Stimulated activated memory B cell treated with anti-CD40 and anti-IgM and Interleukin-4, amounts not matched to agents 10 μg/mL and 1 μg/mL and 100 μg/mL, for 72 hours (primary cell): ENCODE results near the gene SERPINA6.
"Not testable (repeated sequence)": the region's sequence is repeated elsewhere in the genome, so short reads cannot be mapped to it uniquely, and the experiment has no call there.

Experiments used
- ATAC-seq: fragments of 150-1000 bp; cut with Tn5 transposase; 2 replicates; pipeline ENCODE4 v1.10.0; 2021
- H3K27ac Mint-ChIP-seq: one replicate; pipeline ENCODE4 v1.8.0; 2022; ENCODE audit warnings: mild to moderate bottlenecking, mixed read lengths
- H3K27me3 Mint-ChIP-seq: one replicate; pipeline ENCODE4 v1.8.0; 2022; ENCODE audit warnings: mixed read lengths
- H3K36me3 Mint-ChIP-seq: one replicate; pipeline ENCODE4 v1.8.0; 2022; ENCODE audit warnings: mixed read lengths
- H3K4me1 Mint-ChIP-seq: one replicate; pipeline ENCODE4 v1.8.0; 2022; ENCODE audit warnings: mixed read lengths
- H3K4me3 Mint-ChIP-seq: one replicate; pipeline ENCODE4 v1.8.0; 2022; ENCODE audit warnings: mild to moderate bottlenecking, moderate library complexity, mixed read lengths
- H3K9me3 Mint-ChIP-seq: one replicate; pipeline ENCODE4 v1.8.0; 2022; ENCODE audit warnings: mixed read lengths

SERPINA6 gene

DNA sequence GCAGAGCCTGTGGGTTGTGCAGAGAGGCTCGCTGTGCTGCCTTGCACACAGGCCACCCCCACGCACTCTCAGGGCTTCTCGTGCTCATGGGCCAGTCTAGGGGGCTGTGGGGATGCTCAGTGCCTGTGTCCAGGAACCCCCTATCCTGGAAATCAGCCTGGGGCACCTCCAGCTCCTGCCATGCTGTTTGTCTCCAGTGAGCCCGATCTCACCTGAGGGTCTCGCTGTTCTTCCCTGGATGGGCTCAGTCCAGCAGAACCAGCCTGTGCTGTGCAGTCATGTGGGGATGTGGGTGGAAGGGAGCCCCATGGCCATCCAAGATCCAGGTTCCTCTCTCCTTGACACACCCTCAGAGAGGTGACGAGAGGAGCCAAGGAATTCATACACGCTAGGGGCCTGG, 38.5 kb upstream of the SERPINA6 start:
- peaks cover 4% of the 10 kb centered on the region for H3K9me3 Mint-ChIP-seq
- peaks cover 15% of the 10 kb centered on the region for H3K27me3 Mint-ChIP-seq
- no peak overlapping the region for H3K4me3 Mint-ChIP-seq

DNA sequence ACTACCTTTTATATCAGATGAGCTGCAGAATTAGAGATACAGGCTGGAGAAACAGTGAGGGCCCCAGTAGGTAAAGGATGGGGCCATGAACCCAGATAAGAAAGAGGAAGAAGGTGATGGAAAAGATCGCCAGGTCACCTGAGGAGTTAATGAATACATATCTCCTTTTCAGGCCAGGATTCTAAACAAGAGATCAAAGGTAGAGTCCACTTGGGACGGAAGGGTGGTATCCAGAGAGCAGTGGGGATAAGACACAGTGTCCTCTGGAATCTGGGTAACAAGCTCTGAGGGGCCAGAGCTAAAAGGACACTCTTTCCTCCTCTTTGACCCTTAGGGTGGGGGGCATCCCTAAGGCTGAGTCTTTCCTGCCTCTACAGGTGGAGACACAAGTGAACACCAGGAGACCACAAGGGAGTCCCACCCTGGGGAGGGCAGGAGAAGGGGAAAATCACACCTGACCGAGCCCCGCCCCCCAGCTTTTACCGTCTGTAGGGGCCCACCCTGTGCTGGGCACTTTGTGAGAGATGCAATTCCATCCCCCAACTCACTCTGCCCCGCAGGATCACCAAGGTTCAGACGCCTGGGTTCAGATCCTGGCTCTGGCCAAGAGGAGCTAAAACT, 37.9 kb upstream of the SERPINA6 start:
- peaks cover 20% of the 10 kb centered on the region for H3K27me3 Mint-ChIP-seq
- peaks cover 8% of the 10 kb centered on the region for H3K9me3 Mint-ChIP-seq
- H3K4me3 Mint-ChIP-seq, result no peak overlapping the region
- no peak overlapping the region for H3K27ac Mint-ChIP-seq
- no peaks in the 10 kb centered on the region for H3K4me1 Mint-ChIP-seq
- no peaks in the 10 kb centered on the region for H3K36me3 Mint-ChIP-seq
- ATAC-seq, result no peak

More for the DNA sequence above, 38.5 kb upstream of the SERPINA6 start:
- no peak for ATAC-seq
- H3K36me3 Mint-ChIP-seq, result no peaks in the 10 kb centered on the region
- no peaks in the 10 kb centered on the region for H3K4me1 Mint-ChIP-seq
- no peak overlapping the region for H3K27ac Mint-ChIP-seq

DNA sequence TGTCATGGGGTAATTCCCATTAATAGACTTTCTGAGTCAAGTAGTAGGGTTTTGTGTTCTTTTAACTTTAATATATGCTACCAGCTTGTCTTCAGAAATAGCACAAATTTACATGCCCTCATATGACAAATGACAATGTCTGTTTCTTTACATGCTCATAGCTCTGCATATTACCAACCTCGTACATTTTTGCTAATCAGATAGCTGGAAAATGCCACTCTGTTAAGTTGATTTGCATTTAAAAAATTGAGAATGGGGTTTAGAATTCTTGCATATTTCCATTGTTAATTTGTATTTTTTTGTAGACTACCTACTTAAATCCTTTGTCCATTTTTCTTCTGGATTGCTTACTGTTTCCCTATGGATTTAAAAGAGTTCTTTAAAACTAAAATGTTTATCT, 34.0 kb upstream of the SERPINA6 start:
- no peak for ATAC-seq
- no peaks in the 10 kb centered on the region for H3K36me3 Mint-ChIP-seq

DNA sequence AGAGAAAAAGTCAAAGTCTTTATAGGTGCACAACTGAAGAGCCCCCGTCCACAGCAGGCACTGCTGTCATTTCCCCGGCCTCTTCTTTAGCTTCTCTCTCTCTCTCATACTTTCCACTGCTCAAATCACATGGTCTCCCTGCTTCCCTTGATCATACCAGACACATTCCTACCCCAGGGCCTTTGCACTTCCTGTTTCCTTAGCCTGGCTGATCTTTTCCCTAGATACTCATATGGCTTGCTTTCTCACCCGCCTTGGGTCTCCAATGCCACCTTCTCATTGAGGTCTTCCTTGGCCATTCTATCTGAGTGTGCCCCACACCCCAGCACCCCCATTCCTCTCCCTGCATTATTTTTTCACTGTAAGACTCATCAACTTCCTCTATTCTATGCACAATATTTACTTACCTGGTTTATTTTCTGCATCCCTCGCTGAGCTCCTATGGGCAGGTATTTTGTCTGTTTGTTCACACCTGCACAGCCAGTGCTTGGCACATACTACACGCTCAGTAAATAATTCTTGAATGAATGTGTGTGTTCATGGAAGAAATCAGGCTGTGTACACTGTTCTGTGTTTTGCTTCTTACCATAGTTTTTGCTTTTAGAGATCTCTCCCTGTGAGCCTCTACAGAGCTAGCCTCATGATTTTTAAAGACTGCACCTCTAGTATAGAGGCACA, 33.4 kb upstream of the SERPINA6 start:
- no peak for ATAC-seq
- no peak overlapping the region for H3K4me3 Mint-ChIP-seq
- no peak overlapping the region for H3K27ac Mint-ChIP-seq
- peaks cover 12% of the 10 kb centered on the region for H3K9me3 Mint-ChIP-seq
- H3K27me3 Mint-ChIP-seq, result peaks cover 13% of the 10 kb centered on the region
- no peaks in the 10 kb centered on the region for H3K36me3 Mint-ChIP-seq
- no peaks in the 10 kb centered on the region for H3K4me1 Mint-ChIP-seq

More for the DNA sequence above, 34.0 kb upstream of the SERPINA6 start:
- Mint-ChIP-seq H3K4me1 (no peaks in the 10 kb centered on the region), H3K4me3 (no peak overlapping the region), H3K27ac (no peak overlapping the region), H3K9me3 (peaks cover 6% of the 10 kb centered on the region), H3K27me3 (peaks cover 13% of the 10 kb centered on the region)

DNA sequence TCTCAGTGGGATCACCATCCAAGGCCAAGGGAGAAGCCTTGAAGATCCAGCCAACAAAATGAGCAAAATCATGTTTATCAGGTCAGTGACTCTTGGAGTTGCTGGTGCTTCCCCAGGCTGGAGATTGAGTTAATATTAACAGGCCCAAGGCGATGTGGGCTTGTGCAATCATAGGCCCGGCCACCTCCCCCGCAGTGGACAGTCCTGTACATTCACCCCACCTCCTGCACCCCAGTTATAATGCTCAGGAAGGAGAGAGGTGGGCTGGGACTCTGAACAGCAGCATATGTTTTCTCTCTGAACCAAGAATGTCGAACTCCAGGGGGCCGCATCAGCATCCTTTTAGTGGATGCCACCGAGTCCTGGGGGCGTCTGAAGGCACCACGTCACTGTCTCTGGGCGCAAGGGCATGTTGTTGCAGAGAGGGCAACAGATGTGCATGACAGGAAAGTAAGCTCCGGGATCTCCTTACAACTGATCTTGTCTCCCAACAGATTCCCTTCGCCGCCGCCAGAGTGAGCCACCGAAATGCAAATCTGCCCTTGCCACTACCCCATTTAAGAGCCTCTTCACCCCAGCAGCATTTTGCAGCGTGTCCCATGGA, 32.2 kb upstream of the SERPINA6 start:
- H3K4me3 Mint-ChIP-seq, result no peak overlapping the region
- peak; percentile 20 for ATAC-seq
- H3K27ac Mint-ChIP-seq, result no peak overlapping the region

DNA sequence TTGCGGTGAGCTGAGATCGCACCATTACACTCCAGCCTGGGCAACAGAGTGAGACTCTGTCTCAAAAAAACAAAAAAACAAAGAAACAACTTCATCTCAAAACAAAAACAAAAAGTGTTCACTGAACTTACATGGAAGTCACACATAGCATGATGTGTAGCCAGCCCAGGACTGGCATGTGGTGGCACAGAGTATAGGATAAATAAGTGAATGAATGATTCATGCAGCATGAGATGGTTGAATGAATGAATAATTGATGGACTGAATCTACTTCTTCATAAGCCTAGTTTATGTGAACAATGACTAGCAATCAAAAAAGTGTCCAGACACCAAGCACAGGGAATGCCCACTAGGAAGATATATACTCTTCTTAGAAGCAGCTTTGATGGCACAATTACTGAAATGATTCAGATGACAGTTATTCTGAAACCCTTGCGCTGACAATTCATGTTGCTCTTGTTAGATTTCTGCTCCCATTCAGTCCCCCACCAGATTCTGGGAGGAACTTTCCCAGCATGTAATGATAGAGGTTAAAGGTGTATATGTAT, 31.6 kb upstream of the SERPINA6 start:
- Mint-ChIP-seq H3K27me3 (peaks cover 7% of the 10 kb centered on the region), H3K9me3 (peaks cover 13% of the 10 kb centered on the region), H3K36me3 (no peaks in the 10 kb centered on the region), H3K27ac (no peak overlapping the region), H3K4me3 (no peak overlapping the region), H3K4me1 (no peaks in the 10 kb centered on the region)
- no peak for ATAC-seq

More for the DNA sequence above, 32.2 kb upstream of the SERPINA6 start:
- Mint-ChIP-seq H3K36me3 (no peaks in the 10 kb centered on the region), H3K9me3 (peaks cover 13% of the 10 kb centered on the region), H3K27me3 (peaks cover 7% of the 10 kb centered on the region), H3K4me1 (no peaks in the 10 kb centered on the region)

DNA sequence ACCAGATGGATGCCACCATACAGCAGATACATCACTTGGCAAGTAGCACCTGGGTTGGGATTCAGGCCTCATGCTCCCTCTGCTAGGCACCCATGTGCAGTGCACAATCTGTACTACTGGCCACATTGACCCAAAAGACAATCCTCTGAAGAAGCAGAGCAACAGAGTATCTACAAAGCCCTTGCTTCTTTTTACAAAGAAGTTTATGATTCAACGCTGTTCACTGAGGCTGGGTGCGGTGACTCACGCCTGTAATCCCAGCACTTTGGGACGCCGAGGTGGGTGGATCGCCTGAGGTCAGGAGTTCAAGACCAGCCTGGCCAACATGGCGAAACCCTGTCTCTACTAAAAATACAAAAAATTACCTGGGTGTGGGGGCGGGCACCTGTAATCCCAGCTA, 31.1 kb upstream of the SERPINA6 start:
- not testable (repeated sequence) for H3K27ac Mint-ChIP-seq, H3K4me3 Mint-ChIP-seq, H3K4me1 Mint-ChIP-seq, H3K36me3 Mint-ChIP-seq, H3K27me3 Mint-ChIP-seq, ATAC-seq
- peaks cover 13% of the 10 kb centered on the region for H3K9me3 Mint-ChIP-seq

DNA sequence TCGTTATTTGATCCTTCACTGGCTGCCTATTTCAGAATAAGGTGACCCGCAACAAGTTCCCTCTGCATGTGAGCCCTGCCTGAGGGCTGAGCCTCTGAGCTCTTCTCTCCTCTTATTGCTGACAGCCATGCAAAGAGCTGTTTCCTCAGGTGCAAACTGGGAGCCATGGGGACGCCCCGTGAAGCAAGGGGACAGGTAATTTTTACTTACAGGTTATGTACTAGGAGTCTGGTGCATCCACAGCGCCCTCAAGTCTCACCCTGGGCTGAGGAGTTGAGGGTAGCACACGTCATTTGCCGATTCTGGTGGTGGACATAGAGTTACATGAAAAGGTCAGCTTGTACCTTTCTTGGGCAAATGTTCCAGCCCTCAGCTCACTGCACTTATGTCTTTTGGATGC, 26.1 kb upstream of the SERPINA6 start:
- no peaks in the 10 kb centered on the region for H3K27me3 Mint-ChIP-seq
- no peak for ATAC-seq
- H3K4me1 Mint-ChIP-seq, result peaks cover 11% of the 10 kb centered on the region
- H3K4me3 Mint-ChIP-seq, result no peak overlapping the region
- peaks cover 10% of the 10 kb centered on the region for H3K9me3 Mint-ChIP-seq
- no peaks in the 10 kb centered on the region for H3K36me3 Mint-ChIP-seq
- no peak overlapping the region for H3K27ac Mint-ChIP-seq

DNA sequence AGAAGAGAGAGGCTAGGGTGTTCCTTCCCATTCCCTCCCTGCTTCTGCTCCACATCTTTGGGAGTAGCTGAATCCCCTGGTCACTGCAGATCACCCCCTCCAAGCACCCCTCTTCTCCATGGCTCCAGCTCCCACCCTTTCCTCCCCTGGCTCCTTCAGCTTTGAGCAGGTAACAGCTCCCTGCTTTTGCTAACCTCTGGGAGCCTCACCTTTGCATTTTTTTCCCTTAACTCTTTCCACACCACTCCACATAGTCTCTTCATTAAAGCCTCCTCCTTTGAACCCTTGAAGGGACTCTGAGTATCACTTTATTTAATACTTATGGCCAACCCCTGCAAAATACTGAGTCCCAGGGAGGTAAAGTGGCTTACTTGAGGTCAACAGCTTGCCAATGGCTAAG, 25.7 kb upstream of the SERPINA6 start:
- peaks cover 10% of the 10 kb centered on the region for H3K9me3 Mint-ChIP-seq
- H3K36me3 Mint-ChIP-seq, result no peaks in the 10 kb centered on the region
- no peak overlapping the region for H3K27ac Mint-ChIP-seq
- H3K4me3 Mint-ChIP-seq, result no peak overlapping the region
- ATAC-seq, result no peak
- peaks cover 14% of the 10 kb centered on the region for H3K4me1 Mint-ChIP-seq
- H3K27me3 Mint-ChIP-seq, result no peaks in the 10 kb centered on the region

DNA sequence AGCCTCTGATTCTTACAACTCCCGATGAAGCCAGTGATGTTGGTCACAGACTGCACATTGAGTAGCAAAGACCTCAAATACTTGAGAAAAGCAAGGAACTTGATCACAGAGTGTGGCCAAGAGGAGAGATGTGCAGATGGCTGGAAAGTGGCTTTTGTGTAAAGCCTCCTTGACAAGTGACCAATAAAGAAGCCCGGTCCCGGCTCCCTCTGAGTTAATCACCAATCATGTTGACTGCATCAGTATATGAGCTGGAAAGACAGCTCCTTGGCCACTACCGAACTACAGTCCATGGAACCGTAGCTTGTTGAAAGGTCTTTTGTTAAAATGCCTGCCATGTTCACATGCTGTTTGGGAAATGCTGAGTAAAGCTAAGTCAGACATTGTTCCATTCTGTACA, 23.7 kb upstream of the SERPINA6 start:
- Mint-ChIP-seq H3K27ac (peak overlapping the region; percentile 70), H3K36me3 (no peaks in the 10 kb centered on the region), H3K4me3 (no peak overlapping the region), H3K4me1 (peaks cover 21% of the 10 kb centered on the region), H3K9me3 (peaks cover 6% of the 10 kb centered on the region), H3K27me3 (no peaks in the 10 kb centered on the region)
- no peak for ATAC-seq

DNA sequence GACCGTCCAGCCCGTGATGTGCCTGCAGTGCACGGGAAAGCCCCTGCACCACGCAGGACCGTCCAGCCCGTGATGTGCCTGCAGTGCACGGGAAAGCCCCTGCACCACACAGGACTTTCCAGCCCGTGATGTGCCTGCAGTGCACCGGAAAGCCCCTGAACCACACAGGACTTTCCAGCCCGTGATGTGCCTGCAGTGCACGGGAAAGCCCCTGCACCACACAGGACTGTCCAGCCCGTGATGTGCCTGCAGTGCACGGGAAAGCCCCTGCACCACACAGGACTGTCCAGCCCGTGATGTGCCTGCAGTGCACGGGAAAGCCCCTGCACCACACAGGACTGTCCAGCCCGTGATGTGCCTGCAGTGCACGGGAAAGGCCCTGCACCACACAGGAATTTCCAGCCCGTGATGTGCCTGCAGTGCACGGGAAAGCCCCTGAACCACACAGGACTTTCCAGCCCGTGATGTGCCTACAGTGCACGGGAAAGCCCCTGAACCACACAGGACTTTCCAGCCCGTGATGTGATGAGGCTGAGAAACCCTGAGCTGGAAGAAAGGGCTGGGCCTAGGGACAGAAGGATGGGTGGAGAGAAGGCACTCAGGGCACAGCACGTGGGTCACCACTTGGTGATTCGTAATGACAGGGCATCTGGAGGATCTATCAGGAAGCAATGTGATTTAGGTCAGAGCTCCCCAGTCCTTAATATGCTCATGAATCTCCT, 23.1 kb upstream of the SERPINA6 start:
- ATAC-seq, result peak; percentile 36

DNA sequence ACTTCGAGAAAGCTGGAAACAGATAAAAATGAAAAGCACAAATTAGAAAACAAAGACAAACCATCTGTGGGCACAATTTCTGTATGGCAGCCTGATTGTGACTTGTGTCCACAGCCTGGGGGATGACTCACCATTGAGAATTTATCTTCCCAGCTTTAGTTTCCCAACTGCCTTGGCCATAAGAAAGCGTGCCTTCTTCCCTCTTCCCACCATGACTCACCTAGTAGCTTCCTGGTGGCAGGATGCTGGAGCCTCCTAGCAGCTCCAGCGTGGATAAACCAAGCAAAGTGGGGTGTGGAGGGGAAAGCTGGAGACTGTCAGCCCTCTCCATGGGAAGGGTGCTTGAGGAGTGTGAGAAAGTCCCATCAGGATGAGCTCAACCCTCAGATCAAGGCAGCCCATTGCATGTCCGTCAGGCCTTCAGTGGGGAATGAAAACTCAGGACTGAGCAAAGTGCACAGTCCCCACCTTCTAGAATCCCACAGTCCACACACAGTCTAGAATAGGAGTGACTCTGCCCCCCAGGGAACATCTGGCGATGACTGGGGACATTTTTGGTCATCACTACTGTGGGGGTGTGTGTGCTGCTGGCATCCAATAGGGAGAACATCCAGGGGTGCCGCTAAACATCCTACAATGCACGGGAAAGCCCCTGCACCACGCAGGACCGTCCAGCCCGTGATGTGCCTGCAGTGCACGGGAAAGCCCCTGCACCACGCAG, 22.4 kb upstream of the SERPINA6 start:
- no peak overlapping the region for H3K27ac Mint-ChIP-seq
- no peak overlapping the region for H3K4me3 Mint-ChIP-seq
- no peak for ATAC-seq
- H3K9me3 Mint-ChIP-seq, result peaks cover 5% of the 10 kb centered on the region
- peaks cover 13% of the 10 kb centered on the region for H3K27me3 Mint-ChIP-seq
- H3K36me3 Mint-ChIP-seq, result no peaks in the 10 kb centered on the region
- H3K4me1 Mint-ChIP-seq, result peaks cover 27% of the 10 kb centered on the region

More for the DNA sequence above, 23.1 kb upstream of the SERPINA6 start:
- not testable (repeated sequence) for H3K36me3 Mint-ChIP-seq, H3K9me3 Mint-ChIP-seq, H3K27me3 Mint-ChIP-seq, H3K4me3 Mint-ChIP-seq
- Mint-ChIP-seq H3K27ac (peak overlapping the region; percentile 70), H3K4me1 (peaks cover 27% of the 10 kb centered on the region)

DNA sequence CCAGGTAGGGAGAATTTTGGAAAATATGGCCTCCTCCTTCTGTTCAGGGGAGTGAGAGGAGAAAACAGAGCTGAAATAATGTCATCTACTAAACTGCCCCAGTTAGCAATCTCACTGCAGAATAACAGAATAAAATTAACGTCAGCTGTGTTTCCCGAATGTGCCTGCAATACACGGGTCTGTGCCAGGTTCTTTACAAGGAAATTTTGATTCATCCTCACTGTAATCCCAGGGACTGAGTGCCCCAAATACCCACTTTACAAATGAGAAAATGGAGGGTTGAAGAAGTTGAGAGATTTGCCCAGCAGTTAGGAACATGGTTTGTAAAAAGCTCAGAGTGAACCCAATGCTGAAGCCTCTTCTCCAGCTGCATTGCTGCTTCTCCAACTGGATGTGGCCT, 21.3 kb upstream of the SERPINA6 start:
- no peak overlapping the region for H3K4me3 Mint-ChIP-seq
- no peak overlapping the region for H3K27ac Mint-ChIP-seq
- peaks cover 5% of the 10 kb centered on the region for H3K9me3 Mint-ChIP-seq

DNA sequence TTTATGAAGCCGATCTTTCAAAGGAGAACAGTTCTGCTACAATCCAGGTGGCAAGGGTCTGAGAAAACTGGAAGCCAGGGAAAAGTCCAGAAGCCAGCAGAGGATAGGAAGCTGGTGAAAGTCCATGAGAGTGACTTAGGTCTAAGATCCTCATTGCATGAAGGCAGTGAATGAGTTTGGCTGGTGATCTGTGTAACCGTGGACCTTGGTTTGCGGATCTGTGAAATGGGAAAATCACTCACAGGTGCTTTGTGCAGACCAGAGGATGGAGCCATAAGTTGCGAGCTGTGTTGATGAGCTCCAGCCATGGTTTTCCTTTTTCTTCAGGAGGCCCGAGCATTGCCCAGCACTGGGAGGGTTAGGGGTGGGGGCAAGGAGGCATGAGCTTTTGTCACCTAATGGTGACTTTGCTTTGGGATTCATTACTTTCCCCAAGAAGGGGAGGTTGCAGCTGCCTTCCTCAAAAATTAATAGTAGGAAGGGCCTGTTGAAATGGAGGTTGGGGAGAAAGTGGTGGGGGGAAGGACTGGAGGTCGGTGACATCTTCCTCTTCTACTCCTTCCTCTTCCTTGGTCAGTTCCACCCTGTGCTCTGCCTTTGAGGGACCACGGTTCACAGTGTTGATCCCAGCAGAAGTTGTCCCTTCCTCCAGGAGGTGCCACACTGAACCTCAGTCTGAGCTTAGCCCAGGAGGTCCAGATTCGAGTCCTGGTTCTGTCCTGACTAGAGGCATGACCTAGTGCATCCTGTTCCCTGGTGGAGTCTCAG, 20.3 kb upstream of the SERPINA6 start:
- Mint-ChIP-seq H3K27ac (no peak overlapping the region), H3K4me1 (peaks cover 27% of the 10 kb centered on the region), H3K36me3 (no peaks in the 10 kb centered on the region), H3K9me3 (peaks cover 8% of the 10 kb centered on the region), H3K4me3 (no peak overlapping the region), H3K27me3 (peaks cover 15% of the 10 kb centered on the region)
- ATAC-seq, result no peak

More for the DNA sequence above, 21.3 kb upstream of the SERPINA6 start:
- Mint-ChIP-seq H3K27me3 (peaks cover 15% of the 10 kb centered on the region), H3K4me1 (peaks cover 27% of the 10 kb centered on the region), H3K36me3 (no peaks in the 10 kb centered on the region)
- ATAC-seq, result no peak
